ENCODE measurements around the gene PALD1.

- TF ChIP-seq, protein P1, sequence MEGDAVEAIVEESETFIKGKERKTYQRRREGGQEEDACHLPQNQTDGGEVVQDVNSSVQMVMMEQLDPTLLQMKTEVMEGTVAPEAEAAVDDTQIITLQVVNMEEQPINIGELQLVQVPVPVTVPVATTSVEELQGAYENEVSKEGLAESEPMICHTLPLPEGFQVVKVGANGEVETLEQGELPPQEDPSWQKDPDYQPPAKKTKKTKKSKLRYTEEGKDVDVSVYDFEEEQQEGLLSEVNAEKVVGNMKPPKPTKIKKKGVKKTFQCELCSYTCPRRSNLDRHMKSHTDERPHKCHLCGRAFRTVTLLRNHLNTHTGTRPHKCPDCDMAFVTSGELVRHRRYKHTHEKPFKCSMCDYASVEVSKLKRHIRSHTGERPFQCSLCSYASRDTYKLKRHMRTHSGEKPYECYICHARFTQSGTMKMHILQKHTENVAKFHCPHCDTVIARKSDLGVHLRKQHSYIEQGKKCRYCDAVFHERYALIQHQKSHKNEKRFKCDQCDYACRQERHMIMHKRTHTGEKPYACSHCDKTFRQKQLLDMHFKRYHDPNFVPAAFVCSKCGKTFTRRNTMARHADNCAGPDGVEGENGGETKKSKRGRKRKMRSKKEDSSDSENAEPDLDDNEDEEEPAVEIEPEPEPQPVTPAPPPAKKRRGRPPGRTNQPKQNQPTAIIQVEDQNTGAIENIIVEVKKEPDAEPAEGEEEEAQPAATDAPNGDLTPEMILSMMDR (IDR thresholded peaks at IDR 0.05): peak; percentile 87 to 94 (median 89)
- no peak for TF ChIP-seq POLR2A (IDR thresholded peaks at IDR 0.05)
These were observed 71.4 kb downstream of the PALD1 start for GRCh38 chr10:70549962-70550458.

All from adrenal gland (tissue), 5 donors.